ENCODE data around the gene CRNN. TPM values are rescaled to one million over a fixed set of nuclear protein-coding genes. Genes with fewer than 3 reads are reported as not detected.

Gene CRNN
- total RNA-seq (not detected), polyA plus RNA-seq (1 to 10 TPM; 1.4 to 3.0 TPM)
- long read RNA-seq, donor 1: 0 reads
- long read RNA-seq, donor 2: 0 reads

DNA sequence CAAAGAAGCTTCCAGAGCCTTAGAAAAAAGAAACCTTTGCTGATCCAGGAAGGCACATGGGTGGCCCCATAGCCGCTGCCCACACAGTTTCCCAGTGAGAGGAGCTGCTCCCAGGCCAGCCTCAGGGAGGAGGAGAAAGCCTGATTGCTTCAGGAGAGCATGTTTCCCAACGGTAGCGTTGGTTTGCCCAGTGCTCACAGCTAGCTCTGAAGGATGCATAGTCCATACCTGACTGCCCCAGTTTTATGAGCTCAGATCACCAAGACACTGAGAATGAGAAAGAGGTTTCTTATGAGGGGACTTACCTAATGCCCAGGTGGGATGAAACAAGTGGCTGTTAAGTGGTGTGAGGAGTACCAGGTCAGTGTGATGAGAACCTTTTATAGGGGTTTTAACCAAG, at the start of gene CRNN:
CRNN (minus strand) TSS at position 355 of the 400 bp plus-strand sequence. CDS start 2,030 bp downstream, outside the sequence.
- Histone ChIP-seq H3K4me3 (ENCODE audit: low read length in 2 of 2) (no peak within 1 kb of the TSS), H3K27me3 (ENCODE audit: control insufficient read depth in 1 of 2, insufficient read depth in 2 of 2, low read length in 1 of 2) (no peaks in the 10 kb centered on the region), H3K27ac (ENCODE audit: low read depth in 1 of 2, low read length in 2 of 2) (no peak within 1 kb of the TSS), H3K4me1 (ENCODE audit: control insufficient read depth in 1 of 2, insufficient read depth in 2 of 2, low read length in 2 of 2) (no peaks in the 10 kb centered on the region), H3K36me3 (ENCODE audit: control insufficient read depth in 1 of 2, insufficient read depth in 2 of 2, low read length in 1 of 2) (no peaks in the 10 kb centered on the region), H3K9me3 (ENCODE audit: control insufficient read depth, low read length) (no peaks in the 10 kb centered on the region)
- no peak for ATAC-seq (ENCODE audit: low FRiP score)
- 87 to 90% methylated on average over 3 of the region's 3 CpGs for WGBS, 2 donors
- DNase-seq: no peak
- intact Hi-C loops (cut with DNase I): no loop called here

DNA sequence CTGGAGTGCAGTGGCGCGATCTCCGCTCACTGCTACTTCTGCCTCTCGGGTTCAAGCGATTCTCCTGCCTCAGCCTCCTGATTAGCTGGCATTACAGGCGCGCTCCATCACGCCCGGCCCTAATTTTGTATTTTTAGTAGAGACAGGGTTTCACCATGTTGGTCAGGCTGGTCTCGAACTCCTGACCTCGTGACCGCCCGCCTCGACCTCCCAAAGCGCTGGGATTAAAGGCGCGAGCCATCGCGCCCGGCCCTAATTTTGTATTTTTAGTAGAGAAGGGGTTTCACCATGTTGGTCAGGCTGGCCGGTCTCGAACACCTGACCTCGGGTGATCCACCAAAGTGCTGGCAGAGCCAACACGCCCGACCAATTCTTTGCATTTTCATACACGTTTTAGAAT, 48.6 kb upstream of the CRNN start:
- intact Hi-C loops (cut with DNase I): no loop called here
- DNase-seq (no peak), ATAC-seq (ENCODE audit: low FRiP score) (no peak)
- Histone ChIP-seq H3K4me1 (ENCODE audit: control insufficient read depth in 1 of 2, insufficient read depth in 2 of 2, low read length in 2 of 2) (peaks cover 0 to 2% of the 10 kb centered on the region in 2 donors), H3K27ac (ENCODE audit: low read depth in 1 of 2, low read length in 2 of 2) (no peak overlapping the region), H3K27me3 (ENCODE audit: control insufficient read depth in 1 of 2, insufficient read depth in 2 of 2, low read length in 1 of 2) (no peaks in the 10 kb centered on the region), H3K9me3 (ENCODE audit: control insufficient read depth, low read length) (no peaks in the 10 kb centered on the region), H3K36me3 (ENCODE audit: control insufficient read depth in 1 of 2, insufficient read depth in 2 of 2, low read length in 1 of 2) (no peaks in the 10 kb centered on the region), H3K4me3 (ENCODE audit: low read length in 2 of 2) (no peak overlapping the region)
- 93 to 94% methylated on average over 26 of the region's 26 CpGs for WGBS, 2 donors

DNA sequence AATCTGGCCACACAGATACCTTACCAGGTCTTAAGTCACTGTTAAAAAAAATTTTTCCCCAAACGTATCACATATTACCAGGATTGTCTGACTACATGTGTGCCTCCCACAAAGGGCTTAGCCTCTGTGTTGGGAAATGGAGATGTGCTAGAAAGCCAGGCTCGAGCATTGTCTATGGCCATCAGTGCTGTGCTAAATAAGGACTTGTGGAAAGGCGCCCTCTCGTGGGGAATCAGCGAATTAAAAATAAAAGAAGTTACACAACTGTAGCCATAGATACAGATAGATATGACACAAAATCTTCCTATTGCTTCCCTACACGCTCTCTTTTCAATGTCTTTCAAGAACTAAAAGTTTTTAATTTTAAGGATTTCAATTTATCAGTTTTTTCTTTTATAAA, 47.5 kb upstream of the CRNN start:
- Histone ChIP-seq H3K36me3 (ENCODE audit: control insufficient read depth in 1 of 2, insufficient read depth in 2 of 2, low read length in 1 of 2) (no peaks in the 10 kb centered on the region), H3K4me1 (ENCODE audit: control insufficient read depth in 1 of 2, insufficient read depth in 2 of 2, low read length in 2 of 2) (peaks cover 0 to 2% of the 10 kb centered on the region in 2 donors), H3K9me3 (ENCODE audit: control insufficient read depth, low read length) (no peaks in the 10 kb centered on the region), H3K27ac (ENCODE audit: low read depth in 1 of 2, low read length in 2 of 2) (no peak overlapping the region), H3K27me3 (ENCODE audit: control insufficient read depth in 1 of 2, insufficient read depth in 2 of 2, low read length in 1 of 2) (no peaks in the 10 kb centered on the region), H3K4me3 (ENCODE audit: low read length in 2 of 2) (no peak overlapping the region)
- ATAC-seq (ENCODE audit: low FRiP score) (no peak), DNase-seq (no peak)
- intact Hi-C loops (cut with DNase I): no loop called here
- 8 to 9% methylated on average over 6 of the region's 6 CpGs for WGBS, 2 donors

DNA sequence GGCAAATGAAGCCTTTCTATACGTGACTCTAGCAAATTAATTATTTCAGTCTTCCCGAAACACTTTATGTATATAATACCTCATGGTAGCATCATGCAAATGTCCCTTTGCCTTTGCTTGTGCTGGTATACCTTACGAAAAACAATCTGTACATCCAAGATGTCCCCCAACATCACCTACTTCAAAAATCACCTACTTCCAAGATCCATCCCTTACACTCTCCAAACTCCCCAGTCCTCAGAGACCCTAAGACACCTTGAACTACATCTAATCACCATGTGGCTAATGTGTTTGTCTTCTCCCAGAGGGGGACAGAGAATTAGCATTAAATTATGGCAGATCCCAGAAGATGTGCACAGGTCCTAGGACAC, 46.5 kb upstream of the CRNN start:
- ATAC-seq (ENCODE audit: low FRiP score): no peak
- H3K27me3 ChIP-seq (ENCODE audit: control insufficient read depth in 1 of 2, insufficient read depth in 2 of 2, low read length in 1 of 2): no peaks in the 10 kb centered on the region

DNA sequence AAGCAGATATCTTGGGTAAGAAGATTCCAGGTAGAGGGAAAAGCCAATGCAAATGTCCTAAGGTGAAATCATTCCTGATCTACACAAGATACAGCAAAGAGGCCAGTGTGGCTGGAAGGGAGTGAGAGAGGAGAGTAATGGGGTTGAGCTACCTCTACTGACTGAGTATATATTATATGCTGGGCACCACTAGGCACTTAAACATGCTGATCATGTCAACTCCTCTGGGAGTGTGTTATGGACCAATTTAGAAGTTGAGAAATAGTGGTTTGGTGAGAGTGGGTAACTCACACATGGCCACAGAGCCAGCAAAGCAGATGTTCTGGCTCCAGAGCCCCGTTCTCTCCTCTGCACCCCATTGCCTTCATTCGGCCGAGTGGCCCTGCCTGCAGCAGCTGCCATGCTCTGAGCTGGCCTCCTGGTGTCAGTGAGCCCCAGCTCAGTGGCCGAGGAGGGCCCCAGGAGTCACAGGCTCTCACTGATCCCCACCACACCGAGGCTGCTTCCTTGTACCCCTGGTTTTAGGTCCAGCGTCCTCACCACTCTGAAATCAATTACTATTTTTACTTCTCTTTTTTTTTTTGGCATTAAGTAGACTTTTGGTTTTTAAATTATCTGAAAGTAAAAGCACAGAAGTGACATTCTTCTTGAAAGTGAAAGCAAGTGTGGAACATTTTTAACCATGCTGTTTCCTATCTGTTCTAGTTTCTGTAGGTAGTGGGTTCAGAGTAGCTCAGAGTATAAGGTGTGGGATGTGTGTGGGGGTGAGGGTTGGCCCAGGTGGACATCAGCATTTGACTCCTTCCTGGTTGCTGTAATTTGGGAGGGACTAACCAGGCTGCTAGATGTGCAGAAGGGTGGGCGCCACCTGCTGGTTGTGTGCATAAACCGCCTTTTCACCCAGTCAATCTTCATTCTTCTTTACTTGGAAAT, 45.8 kb upstream of the CRNN start:
- Histone ChIP-seq H3K36me3 (ENCODE audit: control insufficient read depth in 1 of 2, insufficient read depth in 2 of 2, low read length in 1 of 2) (no peaks in the 10 kb centered on the region), H3K27ac (ENCODE audit: low read depth in 1 of 2, low read length in 2 of 2) (no peak overlapping the region), H3K4me1 (ENCODE audit: control insufficient read depth in 1 of 2, insufficient read depth in 2 of 2, low read length in 2 of 2) (peaks cover 0 to 2% of the 10 kb centered on the region in 2 donors), H3K27me3 (ENCODE audit: control insufficient read depth in 1 of 2, insufficient read depth in 2 of 2, low read length in 1 of 2) (no peaks in the 10 kb centered on the region), H3K4me3 (ENCODE audit: low read length in 2 of 2) (peak overlapping the region in 1 of 2 donors; percentile 11), H3K9me3 (ENCODE audit: control insufficient read depth, low read length) (no peaks in the 10 kb centered on the region)
- intact Hi-C loops (cut with DNase I): loop anchor here (5.0 kb wide), 2 partner anchors 268 to 408 kb away; no protein-coding TSS in a partner anchor
- DNase-seq (peak; percentile 84 to 90), ATAC-seq (ENCODE audit: low FRiP score) (peak; percentile 68)
- 38 to 43% methylated on average over 8 of the region's 8 CpGs for WGBS, 2 donors

More for the DNA sequence above, 46.5 kb upstream of the CRNN start:
- H3K9me3 ChIP-seq (ENCODE audit: control insufficient read depth, low read length): no peaks in the 10 kb centered on the region
- intact Hi-C loops (cut with DNase I): no loop called here
- H3K4me3 ChIP-seq (ENCODE audit: low read length in 2 of 2): no peak overlapping the region
- no peak overlapping the region for H3K27ac ChIP-seq (ENCODE audit: low read depth in 1 of 2, low read length in 2 of 2)
- no peak for DNase-seq
- peaks cover 0 to 2% of the 10 kb centered on the region in 2 donors for H3K4me1 ChIP-seq (ENCODE audit: control insufficient read depth in 1 of 2, insufficient read depth in 2 of 2, low read length in 2 of 2)
- H3K36me3 ChIP-seq (ENCODE audit: control insufficient read depth in 1 of 2, insufficient read depth in 2 of 2, low read length in 1 of 2): no peaks in the 10 kb centered on the region
- WGBS, 2 donors: 46 to 56% methylated on average over 3 of the region's 3 CpGs

DNA sequence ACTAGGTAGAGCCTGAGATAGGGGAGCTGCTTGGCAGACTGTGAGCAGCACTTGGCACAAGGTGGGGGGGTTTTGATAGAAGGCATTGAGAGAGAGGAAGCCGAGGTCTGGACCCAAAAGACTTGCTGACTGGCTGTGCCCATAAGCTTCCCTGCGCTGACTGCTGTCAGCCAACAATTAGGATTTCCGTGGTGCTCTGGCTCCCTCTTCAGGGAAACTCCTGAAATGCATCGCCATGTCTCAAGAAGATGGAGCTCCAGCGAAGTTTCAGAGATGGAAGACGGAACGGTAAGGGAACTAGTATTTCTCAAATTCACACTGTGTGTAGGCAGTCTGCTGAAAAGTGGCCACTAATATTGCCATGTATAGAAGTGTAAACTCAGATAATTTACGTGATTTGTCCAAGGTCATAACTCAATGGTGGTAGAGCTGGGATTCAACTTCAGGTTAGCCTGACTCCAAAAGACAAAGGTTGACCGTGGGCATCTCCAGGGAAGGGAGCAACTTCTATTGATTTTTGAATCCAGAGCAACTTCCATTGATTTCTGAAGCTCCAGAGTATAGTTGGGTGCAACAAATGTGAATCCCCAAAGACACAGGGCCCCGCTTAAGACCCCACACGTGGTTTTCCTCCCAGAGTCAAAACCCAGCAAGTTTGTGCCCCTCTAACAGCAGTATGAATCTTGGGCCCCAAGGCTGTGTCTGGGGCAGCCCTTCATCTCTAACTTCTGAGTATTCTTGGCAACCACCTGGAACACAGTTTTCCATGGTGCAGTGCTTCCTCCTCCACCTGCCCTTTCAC, 44.5 kb upstream of the CRNN start:
- intact Hi-C loops (cut with DNase I): loop anchor here (1.0 to 5.0 kb wide), 3 partner anchors 266 to 406 kb away; no protein-coding TSS in a partner anchor
- Histone ChIP-seq H3K9me3 (ENCODE audit: control insufficient read depth, low read length) (no peaks in the 10 kb centered on the region), H3K4me1 (ENCODE audit: control insufficient read depth in 1 of 2, insufficient read depth in 2 of 2, low read length in 2 of 2) (peaks cover 0 to 2% of the 10 kb centered on the region in 2 donors), H3K27me3 (ENCODE audit: control insufficient read depth in 1 of 2, insufficient read depth in 2 of 2, low read length in 1 of 2) (no peaks in the 10 kb centered on the region), H3K27ac (ENCODE audit: low read depth in 1 of 2, low read length in 2 of 2) (no peak overlapping the region), H3K4me3 (ENCODE audit: low read length in 2 of 2) (no peak overlapping the region), H3K36me3 (ENCODE audit: control insufficient read depth in 1 of 2, insufficient read depth in 2 of 2, low read length in 1 of 2) (no peaks in the 10 kb centered on the region)
- ATAC-seq (ENCODE audit: low FRiP score) (peak; percentile 91), DNase-seq (peak; percentile 82 to 85)
- 27 to 29% methylated on average over 11 of the region's 11 CpGs for WGBS, 2 donors

DNA sequence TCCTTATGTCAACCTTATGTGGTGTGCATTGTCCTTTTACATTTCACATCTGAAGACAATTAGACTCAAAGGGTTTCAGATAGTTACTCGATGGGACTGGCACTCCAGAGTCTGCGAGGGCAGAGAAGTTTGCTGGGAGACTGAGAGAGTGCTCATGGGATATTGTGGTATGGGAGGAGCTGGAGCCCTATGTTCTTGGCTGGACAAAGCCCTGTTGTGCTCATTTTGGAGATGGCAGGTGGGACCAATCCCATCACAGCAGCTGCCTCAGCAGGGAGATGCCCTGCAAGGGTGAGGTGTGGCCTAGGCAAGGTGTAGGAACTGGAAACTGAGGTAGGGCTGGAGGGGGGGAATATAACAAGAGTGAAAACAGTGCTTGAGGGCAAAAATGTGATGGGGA, 43.5 kb upstream of the CRNN start:
- H3K4me1 ChIP-seq (ENCODE audit: control insufficient read depth in 1 of 2, insufficient read depth in 2 of 2, low read length in 2 of 2): peaks cover 0 to 2% of the 10 kb centered on the region in 2 donors
- H3K27ac ChIP-seq (ENCODE audit: low read depth in 1 of 2, low read length in 2 of 2): no peak overlapping the region
- no peaks in the 10 kb centered on the region for H3K27me3 ChIP-seq (ENCODE audit: control insufficient read depth in 1 of 2, insufficient read depth in 2 of 2, low read length in 1 of 2)
- H3K36me3 ChIP-seq (ENCODE audit: control insufficient read depth in 1 of 2, insufficient read depth in 2 of 2, low read length in 1 of 2): no peaks in the 10 kb centered on the region
- DNase-seq (no peak), ATAC-seq (ENCODE audit: low FRiP score) (no peak)
- intact Hi-C loops (cut with DNase I): loop anchor here (5.0 kb wide), 2 partner anchors 265 to 405 kb away; no protein-coding TSS in a partner anchor
- no peak overlapping the region for H3K4me3 ChIP-seq (ENCODE audit: low read length in 2 of 2)
- WGBS, 2 donors: 81 to 95% methylated on average over 2 of the region's 2 CpGs
- no peaks in the 10 kb centered on the region for H3K9me3 ChIP-seq (ENCODE audit: control insufficient read depth, low read length)

DNA sequence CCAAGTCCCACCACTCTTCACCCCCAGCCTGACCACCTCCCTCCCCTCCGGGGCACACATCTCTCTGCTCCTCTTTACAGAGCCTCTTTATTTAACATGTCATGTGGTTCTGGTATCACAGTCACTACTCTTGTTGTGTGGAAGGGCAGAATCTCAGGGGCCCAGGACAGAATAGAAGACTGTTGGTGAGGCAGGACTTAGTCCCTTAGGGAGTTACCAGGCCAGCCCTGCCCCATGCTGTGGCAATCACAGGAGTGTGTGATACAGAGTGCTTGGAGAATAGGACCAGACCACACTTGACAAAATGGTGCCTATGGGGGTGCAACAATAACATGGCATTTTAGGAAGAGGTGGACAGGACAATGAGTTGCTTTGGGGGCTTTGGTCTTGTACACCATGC, 43.0 kb upstream of the CRNN start:
- H3K4me1 ChIP-seq (ENCODE audit: control insufficient read depth in 1 of 2, insufficient read depth in 2 of 2, low read length in 2 of 2): peaks cover 0 to 2% of the 10 kb centered on the region in 2 donors
- H3K36me3 ChIP-seq (ENCODE audit: control insufficient read depth in 1 of 2, insufficient read depth in 2 of 2, low read length in 1 of 2): no peaks in the 10 kb centered on the region
- no peaks in the 10 kb centered on the region for H3K9me3 ChIP-seq (ENCODE audit: control insufficient read depth, low read length)
- no peak for DNase-seq
- intact Hi-C loops (cut with DNase I): loop anchor here (5.0 kb wide), 2 partner anchors 265 to 405 kb away; no protein-coding TSS in a partner anchor
- WGBS, 2 donors: 80 to 86% methylated on average over 1 of the region's 1 CpG
- H3K4me3 ChIP-seq (ENCODE audit: low read length in 2 of 2): no peak overlapping the region
- no peak for ATAC-seq (ENCODE audit: low FRiP score)
- H3K27me3 ChIP-seq (ENCODE audit: control insufficient read depth in 1 of 2, insufficient read depth in 2 of 2, low read length in 1 of 2): no peaks in the 10 kb centered on the region
- H3K27ac ChIP-seq (ENCODE audit: low read depth in 1 of 2, low read length in 2 of 2): no peak overlapping the region

All from aorta (tissue), 5 donors.